Mucosa of rectum (tissue), 2 donors: ENCODE measurements around the gene SERPINB1.
A peak's percentile ranks its signal among the peaks of the same experiment; 100 is the strongest.

ENCODE experiments used
- H3K27ac ChIP-seq, 2 donors: one replicate each; pipeline ENCODE4 v1.7.0; 2013; ENCODE audit warnings: inconsistent platforms in 2 of 2, low read depth in 2 of 2, low read length in 2 of 2
- H3K27me3 ChIP-seq, 2 donors: one replicate each; pipeline ENCODE4 v1.7.0; 2013; ENCODE audit warnings: low read length in 2 of 2; ENCODE audit not compliant: control insufficient read depth in 2 of 2, insufficient read depth in 2 of 2
- H3K36me3 ChIP-seq, 2 donors: one replicate each; pipeline ENCODE4 v1.7.0; 2013; ENCODE audit warnings: low read length in 2 of 2; ENCODE audit not compliant: control insufficient read depth in 2 of 2, insufficient read depth in 2 of 2
- H3K4me1 ChIP-seq, 2 donors: one replicate each; pipeline ENCODE4 v1.7.0; 2013; ENCODE audit warnings: low read length in 2 of 2, mild to moderate bottlenecking in 1 of 2; ENCODE audit not compliant: control insufficient read depth in 2 of 2, insufficient read depth in 2 of 2
- H3K4me3 ChIP-seq, 2 donors: one replicate each; pipeline ENCODE4 v1.7.0; 2013; ENCODE audit warnings: low read length in 2 of 2
- H3K9ac ChIP-seq, 2 donors: one replicate each; pipeline ENCODE4 v1.7.0; 2013; ENCODE audit warnings: low read length in 2 of 2, low read depth in 1 of 2, mild to moderate bottlenecking in 1 of 2
- H3K9me3 ChIP-seq, 2 donors: one replicate each; pipeline ENCODE4 v1.7.0; 2013; ENCODE audit warnings: low read length in 2 of 2; ENCODE audit not compliant: control insufficient read depth in 2 of 2
- donor health status: healthy.
- donor health status: Normal muscosa, but diverticular disease.

SERPINB1 gene

DNA sequence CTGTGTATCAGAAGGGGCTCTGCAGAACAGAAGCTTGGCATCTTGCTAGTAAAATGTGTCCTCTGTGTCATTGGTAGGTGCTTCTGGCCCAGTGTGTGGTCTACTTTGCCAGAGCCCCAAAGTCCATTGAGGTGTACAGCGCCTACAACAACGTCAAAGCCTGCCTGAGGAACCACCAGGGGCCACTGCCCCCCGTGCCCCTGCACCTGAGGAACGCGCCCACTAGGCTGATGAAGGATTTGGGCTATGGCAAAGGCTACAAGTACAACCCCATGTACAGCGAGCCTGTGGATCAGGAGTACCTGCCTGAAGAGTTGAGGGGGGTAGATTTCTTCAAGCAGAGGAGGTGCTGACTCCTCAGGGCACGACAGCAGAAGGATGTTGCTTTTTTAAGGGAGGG, 56.7 kb downstream of the SERPINB1 start:
- no peaks in the 10 kb centered on the region for H3K9me3 ChIP-seq
- no peaks in the 10 kb centered on the region for H3K27me3 ChIP-seq
- H3K4me3 ChIP-seq: no peak overlapping the region
- H3K27ac ChIP-seq: no peak overlapping the region
- H3K36me3 ChIP-seq: peaks cover 21 to 33% of the 10 kb centered on the region in 2 donors
- no peak overlapping the region for H3K9ac ChIP-seq
- H3K4me1 ChIP-seq: peaks cover 14 to 19% of the 10 kb centered on the region in 2 donors

DNA sequence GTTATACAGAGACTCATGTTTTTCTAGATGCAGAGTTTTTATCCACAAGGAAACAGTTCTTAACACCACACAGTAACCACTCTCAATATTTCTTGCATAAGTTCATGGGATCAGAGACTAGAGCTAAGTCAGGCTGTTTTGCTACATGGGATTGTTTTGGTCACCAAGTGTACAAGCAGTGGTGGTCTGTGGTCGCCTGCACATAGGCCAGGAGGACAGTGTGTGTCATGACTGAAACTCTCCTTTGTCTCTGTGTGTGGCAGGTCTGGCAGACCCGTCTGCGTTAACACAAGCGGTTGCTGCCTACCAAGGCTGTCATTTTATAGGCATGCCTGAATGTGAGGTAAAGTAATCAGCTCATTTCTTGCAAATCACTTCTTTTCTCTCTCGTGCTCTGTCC, 57.6 kb downstream of the SERPINB1 start:
- Histone ChIP-seq H3K9ac (peak overlapping the region in 1 of 2 donors; percentile 21), H3K27ac (peak overlapping the region; percentile 68 to 79), H3K4me1 (peaks cover 14 to 19% of the 10 kb centered on the region in 2 donors), H3K4me3 (peak overlapping the region in 1 of 2 donors; percentile 43), H3K36me3 (peaks cover 23 to 39% of the 10 kb centered on the region in 2 donors), H3K27me3 (no peaks in the 10 kb centered on the region), H3K9me3 (no peaks in the 10 kb centered on the region)

DNA sequence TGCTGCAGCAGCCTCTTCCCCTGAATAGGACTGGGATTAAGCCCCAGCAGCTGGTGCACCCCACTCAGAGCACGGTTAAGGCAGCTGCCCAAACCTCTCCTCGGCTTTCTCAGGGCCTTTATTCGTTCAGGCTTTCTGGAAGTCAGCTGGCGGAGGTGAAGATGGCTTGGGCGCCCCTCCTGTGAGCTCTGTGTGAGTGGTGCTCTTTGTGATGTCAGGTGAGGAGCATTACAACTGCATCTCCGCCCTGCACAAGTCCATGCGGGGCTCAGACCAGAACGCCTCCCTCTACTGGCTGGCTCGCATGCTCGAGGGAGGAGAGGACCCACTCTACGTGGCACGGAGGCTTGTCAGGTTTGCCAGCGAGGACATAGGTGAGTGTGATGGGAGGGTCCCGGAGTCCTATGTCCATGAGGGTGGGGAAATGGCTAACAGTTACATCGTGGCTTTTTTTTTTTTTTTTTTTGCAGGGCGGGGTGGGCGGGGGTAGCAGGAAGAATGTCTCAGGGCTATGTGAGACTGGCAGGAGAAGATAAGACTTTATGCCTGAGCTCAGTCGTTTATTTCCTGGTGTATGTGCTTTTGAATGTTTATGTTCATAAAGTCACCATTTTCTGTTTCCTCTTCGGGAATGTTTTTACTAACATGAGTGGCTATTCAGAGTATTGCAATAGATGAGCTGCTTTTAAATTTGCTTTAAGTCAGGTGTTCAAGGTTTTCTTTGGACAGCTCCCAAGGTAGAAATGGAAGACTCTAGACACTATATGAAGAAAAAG, 58.3 kb downstream of the SERPINB1 start:
- peak overlapping the region in 1 of 2 donors; percentile 21 for H3K9ac ChIP-seq
- peaks cover 30 to 43% of the 10 kb centered on the region in 2 donors for H3K36me3 ChIP-seq
- peak overlapping the region; percentile 68 to 79 for H3K27ac ChIP-seq
- H3K27me3 ChIP-seq: no peaks in the 10 kb centered on the region
- peaks cover 14 to 19% of the 10 kb centered on the region in 2 donors for H3K4me1 ChIP-seq
- no peaks in the 10 kb centered on the region for H3K9me3 ChIP-seq
- H3K4me3 ChIP-seq: peak overlapping the region in 1 of 2 donors; percentile 8

DNA sequence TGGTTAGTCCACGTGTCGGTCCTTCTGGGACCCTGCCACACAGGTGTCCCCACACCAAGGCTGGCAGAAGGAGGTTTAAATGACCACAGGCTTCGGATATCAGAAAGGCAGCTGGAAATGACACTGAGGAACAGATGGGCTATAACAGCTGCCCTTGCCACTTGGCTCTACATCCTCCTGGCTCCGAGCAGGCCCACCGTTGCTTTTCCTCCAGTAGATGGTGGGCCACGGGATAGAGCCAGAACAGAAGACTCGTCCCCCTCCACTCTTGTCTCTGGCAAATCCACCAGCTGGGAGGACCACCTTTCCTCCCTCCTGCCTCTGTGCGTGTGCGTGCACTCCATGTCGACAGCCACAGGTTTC, 58.9 kb downstream of the SERPINB1 start:
- H3K27me3 ChIP-seq: no peaks in the 10 kb centered on the region
- H3K4me1 ChIP-seq: peaks cover 14 to 19% of the 10 kb centered on the region in 2 donors
- H3K4me3 ChIP-seq: peak overlapping the region in 1 of 2 donors; percentile 8
- H3K36me3 ChIP-seq: peaks cover 29 to 46% of the 10 kb centered on the region in 2 donors
- H3K9me3 ChIP-seq: no peaks in the 10 kb centered on the region
- peak overlapping the region in 1 of 2 donors; percentile 3 for H3K9ac ChIP-seq
- H3K27ac ChIP-seq: peak overlapping the region; percentile 64 to 79

DNA sequence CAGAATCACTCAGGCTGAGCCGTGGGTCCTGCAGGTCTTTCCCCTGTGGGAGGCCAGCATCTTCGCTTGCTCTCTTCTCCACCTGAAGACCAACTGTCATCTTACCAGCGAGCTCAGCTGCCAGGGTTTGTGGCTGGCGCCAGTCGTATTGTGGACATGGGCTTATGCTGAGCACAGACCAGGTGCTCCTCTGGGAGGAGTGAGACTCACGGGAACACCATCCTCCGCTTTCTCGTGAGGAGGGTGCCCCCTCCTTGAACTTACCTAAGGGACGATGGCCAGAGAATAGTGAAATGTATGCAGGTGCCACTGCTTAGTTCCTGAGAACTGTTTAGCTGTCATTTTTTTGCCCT, 59.3 kb downstream of the SERPINB1 start:
- no peaks in the 10 kb centered on the region for H3K27me3 ChIP-seq
- no peak overlapping the region for H3K4me3 ChIP-seq
- no peaks in the 10 kb centered on the region for H3K9me3 ChIP-seq
- H3K4me1 ChIP-seq: peaks cover 14 to 19% of the 10 kb centered on the region in 2 donors
- peaks cover 28 to 46% of the 10 kb centered on the region in 2 donors for H3K36me3 ChIP-seq
- H3K9ac ChIP-seq: no peak overlapping the region
- no peak overlapping the region for H3K27ac ChIP-seq
